ENCODE measurements around the gene ZSWIM5. TPM values are rescaled to one million over a fixed set of nuclear protein-coding genes. Genes with fewer than 3 reads are reported as not detected.
"Not testable (repeated sequence)": the region's sequence is repeated elsewhere in the genome, so short reads cannot be mapped to it uniquely, and the experiment has no call there.

ZSWIM5 gene
- total RNA-seq, 1 donor from 2014 or later: 0.79 TPM

DNA sequence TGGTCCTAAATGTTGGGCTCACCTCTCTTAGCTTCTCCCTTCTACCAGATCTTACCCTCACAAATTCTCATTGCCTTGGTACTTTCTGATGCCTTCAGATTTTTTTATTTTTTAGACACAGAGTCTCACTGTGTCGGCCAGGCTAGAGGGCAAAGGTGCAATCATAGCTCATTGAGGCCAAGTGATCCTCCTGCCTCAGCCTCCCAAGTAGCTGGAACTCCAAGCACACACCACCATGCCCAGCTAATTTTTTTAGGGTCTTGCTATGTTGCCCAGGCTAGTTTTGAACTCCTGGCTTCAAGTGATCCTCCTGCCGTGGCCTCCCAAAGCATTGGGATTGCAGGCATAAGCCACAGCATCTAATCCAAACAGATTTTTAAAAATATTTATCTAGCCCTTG, 69.4 kb downstream of the ZSWIM5 start:
- no peak for DNase-seq

DNA sequence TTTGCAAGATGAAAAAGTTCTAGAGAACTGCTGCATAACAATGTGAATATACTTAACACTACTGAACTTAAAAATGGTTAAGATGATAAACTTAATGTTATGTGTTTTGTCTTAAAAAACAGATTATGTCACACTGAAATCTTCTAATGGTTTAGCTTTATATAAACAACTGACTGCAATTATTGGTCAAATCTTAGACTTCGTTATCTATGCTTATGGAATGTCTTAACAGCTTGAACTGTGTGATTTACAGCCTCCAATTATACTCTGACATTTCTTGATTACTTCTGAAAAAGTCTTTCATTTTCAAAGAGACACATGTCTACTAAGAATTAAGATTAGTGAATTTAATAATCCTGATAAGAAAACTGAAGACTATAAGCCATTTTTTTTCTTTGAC, 71.1 kb downstream of the ZSWIM5 start:
- DNase-seq: no peak

DNA sequence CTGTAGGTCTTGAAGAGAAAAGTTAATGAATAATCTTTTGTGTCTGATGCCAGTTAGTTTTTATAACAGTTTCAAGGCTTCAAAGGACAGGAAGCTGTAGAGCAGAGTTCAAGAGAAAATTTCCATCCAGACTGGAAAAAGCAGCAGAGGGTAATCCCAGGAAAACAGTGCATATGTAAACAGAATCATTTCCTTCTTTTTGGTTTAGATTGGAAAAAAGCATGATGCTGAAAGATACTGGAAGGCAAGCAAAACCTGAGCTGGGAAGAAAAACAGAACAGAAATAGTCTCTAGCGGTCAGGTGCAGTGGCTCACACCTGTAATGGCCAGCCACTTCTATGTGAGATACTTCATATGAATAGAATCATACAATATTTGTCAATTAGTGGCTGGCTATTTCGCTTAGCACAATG, 71.9 kb downstream of the ZSWIM5 start:
- DNase-seq: peak; percentile 4

DNA sequence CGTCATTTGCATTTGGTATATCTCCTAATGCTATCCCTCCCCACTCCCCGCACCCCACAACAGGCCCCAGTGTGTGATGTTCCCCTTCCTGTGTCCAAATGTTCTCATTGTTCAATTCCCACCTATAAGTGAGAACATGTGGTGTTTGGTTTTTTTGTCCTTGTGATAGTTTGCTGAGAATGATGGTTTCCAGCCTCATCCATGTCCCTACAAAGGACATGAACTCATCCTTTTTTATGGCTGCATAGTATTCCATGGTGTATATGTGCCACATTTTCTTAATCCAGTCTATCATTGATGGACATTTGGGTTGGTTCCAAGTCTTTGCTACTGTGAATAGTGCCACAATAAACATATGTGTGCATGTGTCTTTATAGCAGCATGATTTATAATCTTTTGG, 73.7 kb downstream of the ZSWIM5 start:
- not testable (repeated sequence) for DNase-seq

DNA sequence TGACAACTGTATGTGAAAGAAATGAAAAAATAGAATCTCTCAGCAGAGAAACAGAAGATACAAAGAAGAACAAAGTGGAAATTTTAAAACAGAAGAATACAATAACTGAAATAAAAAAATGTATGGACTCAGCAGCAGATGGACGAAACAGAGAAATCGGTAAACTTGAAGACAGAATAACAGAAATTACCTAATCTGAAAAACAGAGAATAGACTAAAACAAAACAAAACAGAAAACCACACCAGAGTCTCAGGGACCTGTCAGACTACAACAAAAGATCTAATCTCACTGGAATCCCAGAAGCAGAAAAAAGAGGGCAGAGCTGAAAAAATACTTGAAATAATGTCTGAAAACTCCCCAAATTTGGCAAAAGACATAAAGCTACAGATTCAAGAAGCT, 83.0 kb downstream of the ZSWIM5 start:
- DNase-seq: no peak

DNA sequence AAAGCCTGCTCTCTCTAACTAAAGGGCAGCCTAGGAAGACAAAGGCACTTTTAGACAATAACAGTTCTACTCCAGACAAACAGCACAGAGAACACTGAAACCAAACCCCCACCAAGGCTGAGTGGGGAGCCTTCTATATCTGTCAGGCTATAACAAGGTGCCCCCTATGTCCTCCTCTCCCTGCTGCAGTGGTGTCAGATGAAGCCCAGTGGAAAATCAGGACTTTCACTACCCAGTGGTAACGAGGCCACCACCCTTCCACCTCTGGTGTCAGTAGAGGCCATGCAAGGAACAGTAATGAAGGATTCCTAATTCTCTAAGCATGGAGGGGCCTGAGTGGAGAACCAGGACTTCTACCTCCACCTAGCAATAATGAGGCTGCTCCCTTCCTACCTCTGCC, 83.7 kb downstream of the ZSWIM5 start:
- no peak for DNase-seq

DNA sequence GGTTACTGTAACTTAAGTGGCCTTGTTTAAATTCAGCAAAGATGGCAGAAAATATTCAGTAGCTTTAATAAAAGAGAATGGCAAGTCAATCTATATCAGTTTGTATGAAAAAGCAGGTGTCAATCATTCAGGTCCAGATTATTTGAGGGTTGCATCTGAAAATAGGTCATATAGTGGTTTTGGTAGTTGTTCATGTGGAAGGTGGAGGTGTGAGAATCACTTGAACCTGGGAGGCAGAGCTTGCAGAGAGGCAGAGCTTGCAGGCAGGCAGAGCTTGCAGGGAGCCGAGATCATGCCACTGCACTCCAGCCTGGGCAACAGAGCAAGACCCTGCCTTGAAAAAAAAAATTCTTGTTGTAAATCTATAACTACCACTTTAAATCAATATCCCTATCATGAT, 88.6 kb downstream of the ZSWIM5 start:
- no peak for DNase-seq

DNA sequence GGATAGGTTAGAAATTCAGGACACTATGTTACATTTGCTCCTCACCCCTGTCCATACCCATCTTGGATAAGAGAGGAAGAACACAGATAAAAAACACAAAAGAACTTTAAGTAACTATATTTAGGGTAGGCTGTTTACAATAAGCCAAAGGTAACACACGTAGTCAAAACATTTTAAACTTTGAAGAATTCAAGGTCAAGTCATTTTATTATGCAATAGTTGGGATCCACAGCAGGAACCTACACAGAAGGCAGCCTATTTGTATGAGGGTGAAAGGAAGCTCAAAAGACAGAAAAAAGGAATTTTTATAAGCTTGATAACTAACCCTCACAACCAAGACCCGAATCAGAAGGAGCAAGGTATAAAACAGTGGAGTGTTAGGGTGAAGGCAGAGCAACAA, 89.6 kb downstream of the ZSWIM5 start:
- no peak for DNase-seq

DNA sequence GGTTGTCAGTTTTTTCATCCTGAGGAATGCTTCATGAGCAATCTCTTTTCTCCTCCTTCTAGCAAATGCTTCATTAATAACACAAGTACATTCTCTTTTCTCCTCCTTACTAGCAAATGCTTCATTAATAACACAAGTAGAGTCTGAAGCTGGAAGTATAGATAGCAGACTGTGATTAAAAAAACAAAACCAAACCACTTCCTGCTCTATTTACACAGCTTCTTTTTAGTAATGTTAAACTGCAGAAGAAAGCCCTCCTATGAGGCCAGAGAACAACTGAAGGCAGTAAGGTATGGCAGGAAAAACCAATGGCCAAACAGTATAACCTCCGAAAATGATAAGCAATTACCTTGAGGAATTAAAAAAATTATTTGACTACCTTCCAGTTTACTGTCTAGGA, 90.1 kb downstream of the ZSWIM5 start:
- DNase-seq: no peak

DNA sequence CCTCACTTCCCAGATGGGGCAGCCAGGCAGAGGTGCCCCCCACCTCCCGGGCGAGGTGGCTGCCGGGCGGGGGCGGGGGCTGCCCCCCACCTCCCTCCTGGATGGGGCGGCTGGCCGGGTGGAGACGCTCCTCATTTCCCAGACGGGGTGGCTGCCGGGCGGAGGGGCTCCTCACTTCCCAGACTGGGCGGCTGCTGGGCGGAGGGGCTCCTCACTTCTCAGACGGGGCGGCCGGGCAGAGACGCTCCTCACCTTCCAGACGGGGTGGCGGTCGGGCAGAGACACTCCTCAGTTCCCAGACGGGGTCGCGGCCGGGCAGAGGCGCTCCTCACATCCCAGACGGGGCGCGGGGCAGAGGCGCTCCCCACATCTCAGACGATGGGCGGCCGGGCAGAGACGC, 91.2 kb downstream of the ZSWIM5 start:
- not testable (repeated sequence) for DNase-seq

DNA sequence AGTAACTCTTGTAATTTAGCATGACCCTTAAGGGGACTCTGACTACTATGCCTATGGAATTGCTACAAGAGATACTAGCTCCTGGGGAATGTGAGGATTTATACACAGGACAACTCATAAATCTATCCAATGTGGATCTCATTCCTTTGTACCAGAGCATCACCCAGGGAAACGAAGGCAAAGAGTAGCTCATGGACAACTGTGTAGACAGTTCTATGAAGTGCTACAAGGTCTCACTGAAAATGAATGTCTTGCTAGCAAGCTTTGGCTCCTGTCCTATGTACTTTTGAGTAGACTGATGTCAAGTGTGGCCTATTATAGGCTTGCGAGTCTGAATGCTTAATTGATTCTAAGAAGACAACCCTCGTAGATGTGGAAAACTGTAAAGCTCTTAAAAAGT, 93.7 kb downstream of the ZSWIM5 start:
- DNase-seq: no peak

DNA sequence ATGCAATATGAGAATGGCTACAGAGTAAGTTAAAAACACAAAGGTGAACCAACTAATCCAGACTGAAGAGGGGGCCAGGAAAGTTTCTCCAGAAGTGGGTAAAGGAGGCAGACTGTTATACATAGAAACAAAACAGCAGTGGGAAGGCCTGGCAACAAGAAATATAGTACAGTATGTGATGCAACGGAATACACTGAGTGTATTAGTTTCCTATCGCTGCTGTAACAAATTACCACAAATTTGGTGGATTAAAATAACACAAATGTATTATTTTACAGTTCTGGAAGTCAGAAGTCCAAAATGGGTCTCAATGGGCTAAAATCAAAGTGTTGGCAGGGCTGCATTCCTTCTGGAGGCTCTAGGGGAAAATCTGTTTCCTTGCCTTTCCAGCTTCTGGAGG, 95.2 kb downstream of the ZSWIM5 start:
- DNase-seq: no peak

DNA sequence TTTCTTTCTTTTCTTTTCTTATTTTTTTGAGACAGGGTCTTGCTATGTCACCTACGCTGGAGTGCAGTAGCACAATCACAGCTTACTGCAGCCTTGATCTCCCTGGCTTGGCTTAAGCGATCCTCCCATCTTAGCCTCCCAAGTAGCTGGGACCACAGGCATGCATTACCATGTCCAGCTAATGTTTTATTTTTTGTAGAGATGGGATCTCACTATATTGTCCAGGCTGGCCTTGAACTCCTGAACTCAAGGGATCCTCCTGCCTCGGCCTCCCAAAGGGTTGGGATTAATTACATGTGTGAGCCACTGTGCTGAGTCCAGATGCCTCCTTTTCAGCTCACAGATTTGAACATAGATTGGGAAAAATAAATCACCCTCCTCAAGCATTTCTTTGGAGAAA, 98.6 kb downstream of the ZSWIM5 start:
- DNase-seq: no peak

DNA sequence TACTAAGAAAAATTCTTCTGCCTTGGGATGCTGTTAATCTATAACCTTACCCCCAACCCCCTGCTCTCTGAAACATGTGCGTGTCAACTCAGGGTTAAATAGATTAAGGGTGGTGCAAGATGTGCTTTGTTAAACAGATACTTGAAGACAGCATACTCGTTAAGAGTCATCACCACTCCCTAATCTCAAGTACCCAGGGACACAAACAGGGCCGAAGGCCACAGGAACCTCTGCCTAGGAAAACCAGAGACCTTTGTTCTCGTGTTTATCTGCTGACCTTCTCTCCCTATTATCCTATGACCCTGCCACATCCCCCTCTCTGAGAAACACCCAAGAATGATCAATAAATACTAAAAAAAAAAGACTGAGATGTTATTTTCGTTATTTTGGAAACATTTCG, 99.5 kb downstream of the ZSWIM5 start:
- not testable (repeated sequence) for DNase-seq

DNA sequence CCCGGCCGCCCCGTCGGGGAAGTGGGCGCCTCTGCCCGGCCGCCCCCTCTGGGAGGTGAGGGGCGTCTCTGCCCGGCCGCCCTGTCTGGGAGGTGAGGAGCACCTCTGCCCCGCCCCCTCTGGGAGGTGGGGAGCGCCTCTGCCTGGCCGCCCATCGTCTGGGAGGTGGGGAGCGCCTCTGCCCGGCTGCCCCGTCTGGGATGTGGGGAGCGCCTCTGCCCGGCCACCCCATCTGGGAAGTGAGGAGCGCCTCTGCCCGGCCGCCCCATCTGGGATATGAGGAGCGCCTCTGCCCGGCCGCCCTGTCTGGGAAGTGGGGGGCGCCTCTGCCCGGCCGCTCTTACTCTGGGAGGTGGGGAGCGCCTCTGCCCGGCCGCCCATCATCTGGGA, 100.3 kb downstream of the ZSWIM5 start:
- DNase-seq: not testable (repeated sequence)

DNA sequence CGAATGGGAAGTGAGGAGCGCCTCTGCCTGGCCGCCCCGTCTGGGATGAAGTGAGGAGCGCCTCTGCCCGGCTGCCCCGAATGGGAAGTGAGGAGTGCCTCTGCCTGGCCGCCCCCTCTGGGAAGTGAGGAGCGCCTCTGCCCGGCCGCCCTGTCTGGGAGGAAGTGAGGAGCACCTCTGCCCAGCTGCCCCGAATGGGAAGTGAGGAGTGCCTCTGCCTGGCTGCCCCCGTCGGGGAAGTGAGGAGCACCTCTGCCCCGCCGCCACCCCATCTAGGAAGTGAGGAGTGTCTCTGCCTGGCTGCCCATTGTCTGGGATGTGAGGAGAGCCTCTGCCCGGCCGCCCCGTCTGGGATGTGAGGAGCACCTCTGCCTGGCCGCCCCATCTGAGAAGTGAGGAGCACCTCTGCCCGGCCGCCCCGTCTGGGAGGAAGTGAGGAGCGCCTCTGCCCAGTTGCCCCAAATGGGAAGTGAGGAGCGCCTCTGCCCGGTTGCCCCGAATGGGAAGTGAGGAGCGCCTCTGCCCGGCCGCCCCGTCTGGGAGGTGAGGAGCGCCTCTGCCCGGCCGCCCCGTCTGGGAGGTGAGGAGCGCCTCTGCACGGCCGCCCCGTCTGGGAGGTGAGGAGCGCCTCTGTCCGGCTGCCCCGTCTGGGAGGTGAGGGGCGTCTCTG, 100.8 kb downstream of the ZSWIM5 start:
- not testable (repeated sequence) for DNase-seq

DNA sequence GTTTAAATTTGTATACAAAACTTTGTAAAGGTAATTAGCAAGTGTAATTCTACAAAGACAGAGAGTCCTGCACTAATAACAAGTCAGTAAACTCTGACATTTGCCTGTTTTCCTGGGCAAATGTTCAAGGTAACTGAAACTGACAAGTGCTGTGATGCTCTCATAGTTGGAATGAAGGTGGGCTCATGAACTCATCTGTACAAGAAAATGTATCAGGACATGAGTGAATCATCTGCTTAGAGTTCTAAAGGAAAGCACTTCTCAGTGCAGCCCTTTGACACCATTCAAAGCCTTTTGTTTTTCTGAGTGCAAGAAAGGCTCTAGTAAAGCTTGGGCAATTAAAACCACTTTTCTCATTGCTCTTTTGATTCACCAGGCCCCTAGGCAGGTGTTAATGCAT, 102.9 kb downstream of the ZSWIM5 start:
- DNase-seq: no peak

DNA sequence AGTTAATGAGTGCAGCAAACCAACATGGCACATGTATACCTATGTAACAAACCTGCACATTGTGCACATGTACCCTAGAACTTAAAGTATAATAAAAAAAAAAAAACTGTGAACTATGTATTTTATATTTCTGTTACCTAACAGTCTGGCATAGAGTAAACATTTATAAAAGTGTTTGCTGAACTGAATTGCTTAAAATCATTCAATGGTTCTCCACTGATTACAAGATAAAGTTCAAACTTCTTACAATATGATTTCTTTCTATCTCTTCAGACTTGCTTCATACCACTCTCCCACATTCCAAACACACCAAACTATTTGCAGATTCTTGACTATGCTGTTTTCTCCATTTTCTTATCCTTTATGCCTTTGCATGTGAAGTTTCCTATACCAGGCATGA, 104.5 kb downstream of the ZSWIM5 start:
- no peak for DNase-seq

DNA sequence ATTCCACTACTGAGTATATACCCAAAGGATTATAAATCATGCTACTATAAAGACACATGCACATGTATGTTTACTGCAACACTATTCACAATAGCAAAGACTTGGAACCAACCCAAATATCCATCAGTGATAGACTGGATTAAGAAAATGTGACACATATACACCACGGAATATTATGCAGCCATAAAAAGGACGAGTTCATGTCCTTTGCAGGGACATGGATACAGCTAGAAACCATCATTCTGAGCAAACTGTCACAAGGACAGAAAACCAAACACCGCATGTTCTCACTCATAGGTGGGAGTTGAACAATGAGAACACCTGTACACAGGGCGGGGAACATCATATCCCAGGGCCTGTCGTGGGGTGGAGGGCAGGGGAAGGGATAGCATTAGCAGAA, 104.9 kb downstream of the ZSWIM5 start:
- not testable (repeated sequence) for DNase-seq

DNA sequence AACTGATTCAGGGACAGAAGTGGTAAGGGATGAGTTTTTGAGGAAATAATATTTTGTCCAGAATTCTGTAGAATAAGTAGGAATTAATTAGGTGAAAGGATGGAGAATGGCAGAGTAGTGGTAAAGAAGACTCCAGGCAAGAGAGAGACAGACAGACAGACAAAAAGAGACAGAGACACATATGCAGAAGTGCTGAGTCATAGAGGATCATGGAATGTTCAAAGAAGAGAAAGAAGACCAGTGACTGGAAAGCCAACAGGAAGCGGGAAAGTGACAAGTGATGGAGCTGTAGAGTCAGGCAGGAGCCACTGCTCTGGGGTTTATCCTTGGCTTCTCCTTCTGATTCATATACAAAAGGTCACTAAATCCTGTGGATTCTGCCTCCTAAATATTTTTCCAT, 108.5 kb downstream of the ZSWIM5 start:
- no peak for DNase-seq

DNA sequence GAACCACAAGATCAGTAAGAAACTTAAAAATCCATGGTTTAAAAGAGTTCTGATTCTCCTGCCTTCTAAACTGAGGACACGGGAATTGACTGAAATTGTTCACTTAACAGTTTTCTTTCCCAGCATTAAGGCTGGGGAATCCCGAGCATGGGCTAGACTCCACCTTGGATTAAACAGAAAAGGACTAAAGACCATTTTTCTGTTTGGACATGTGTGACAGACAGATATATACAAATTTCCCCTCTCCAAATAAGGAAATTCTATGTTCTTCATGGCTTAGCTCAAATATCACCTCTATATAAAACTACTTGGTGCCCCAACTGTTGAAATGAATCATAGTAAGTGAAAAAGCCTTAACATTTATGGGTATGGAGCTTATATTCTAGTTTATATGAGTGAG, 109.3 kb downstream of the ZSWIM5 start:
- DNase-seq: no peak

DNA sequence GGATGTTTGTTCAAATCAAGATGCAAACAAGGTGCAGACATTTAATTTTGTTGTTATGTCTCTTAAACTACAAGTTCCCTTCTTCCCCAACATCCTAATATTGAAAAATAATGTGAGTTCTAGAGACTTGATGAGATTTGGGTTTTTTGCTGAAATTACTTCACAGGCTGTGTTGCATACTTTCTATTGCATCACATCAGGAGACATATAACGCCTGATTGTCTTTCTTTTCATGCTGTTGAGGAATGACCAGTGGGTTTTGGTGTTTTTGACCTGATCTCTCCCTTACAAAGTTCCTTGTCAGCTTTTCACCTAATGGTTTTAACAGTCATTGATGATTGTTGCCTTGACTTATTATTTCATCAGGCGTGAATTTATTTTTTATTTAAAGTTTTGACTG, 111.0 kb downstream of the ZSWIM5 start:
- no peak for DNase-seq

DNA sequence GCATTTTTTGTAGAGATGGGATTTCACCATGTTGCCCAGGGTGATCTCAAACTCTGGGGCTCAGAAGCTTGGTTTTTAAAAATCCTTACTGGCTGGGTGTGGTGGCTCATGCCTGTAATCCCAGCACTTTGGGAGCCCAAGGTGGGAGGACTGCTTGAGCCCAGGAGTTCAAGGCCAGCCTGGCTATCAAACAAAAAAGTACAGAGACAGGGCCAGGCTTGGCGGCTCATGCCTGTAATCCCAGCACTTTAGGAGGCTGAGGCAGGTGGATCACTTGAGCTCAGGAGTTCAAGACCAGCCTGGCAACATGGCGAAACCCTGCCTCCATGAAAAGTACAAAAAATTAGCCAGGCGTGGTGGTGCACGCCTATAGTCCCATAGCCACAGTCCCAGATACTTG, 112.0 kb downstream of the ZSWIM5 start:
- not testable (repeated sequence) for DNase-seq

DNA sequence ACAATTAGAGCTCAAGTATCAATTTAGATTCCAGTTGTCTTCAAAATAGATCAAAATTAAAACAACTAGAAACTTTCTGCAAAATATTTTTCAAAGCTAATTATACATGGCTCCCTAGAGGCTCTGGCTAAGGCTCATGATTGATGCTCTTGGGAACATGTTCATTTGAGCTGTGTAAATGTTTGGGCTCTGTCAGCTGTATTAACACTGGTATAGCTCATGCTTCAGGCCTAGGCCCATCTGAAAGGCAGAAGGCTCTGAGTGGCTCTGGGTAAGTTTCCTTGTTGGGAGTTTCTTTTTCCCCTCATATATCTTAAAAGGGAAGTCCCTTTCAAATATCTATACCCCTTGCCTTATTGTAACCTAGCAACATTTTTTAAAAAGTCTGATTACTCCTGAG, 113.1 kb downstream of the ZSWIM5 start:
- no peak for DNase-seq

DNA sequence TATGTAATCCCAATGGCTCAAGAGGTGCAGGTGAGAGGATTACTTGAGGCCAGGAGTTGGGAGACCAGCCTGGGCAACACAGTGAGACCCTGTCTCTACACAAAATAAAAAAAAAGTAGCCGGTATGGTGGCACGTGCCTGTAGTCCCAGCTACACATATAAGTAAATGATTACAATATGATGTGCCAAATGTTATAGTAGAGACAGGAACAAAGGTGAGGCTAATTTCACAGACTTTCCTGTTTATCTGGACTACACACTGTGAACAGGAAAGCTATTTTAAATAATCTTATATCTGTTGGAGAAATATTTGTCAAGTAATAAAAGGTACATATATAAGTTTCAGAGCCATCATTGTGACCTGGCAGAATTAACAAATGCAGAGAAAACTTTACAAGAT, 116.7 kb downstream of the ZSWIM5 start:
- DNase-seq: no peak

All from skin of body (tissue), 2 donors.